GM18526 (cell line): Measurements from ENCODE around the gene CCDC9B.

ENCODE experiments used
- POLR2A ChIP-seq: IDR thresholded peaks from 3 replicates; pipeline ENCODE4 v1.6.1; 2011; ENCODE audit not compliant: insufficient read length; ENCODE audit errors: extremely low read depth

CCDC9B gene

GRCh38 chr15:40355976-40356585, 15.3 kb upstream of the CCDC9B start:
- no peak for TF ChIP-seq POLR2A

- no peak for TF ChIP-seq POLR2A
Measured at GRCh38 chr15:40354408-40355171, 13.9 kb upstream of the CCDC9B start.

- TF ChIP-seq POLR2A: no peak
Measured at GRCh38 chr15:40353697-40354096, 13.0 kb upstream of the CCDC9B start.

GRCh38 chr15:40352281-40352901, 11.7 kb upstream of the CCDC9B start:
- no peak for TF ChIP-seq POLR2A

- no peak for TF ChIP-seq POLR2A
Measured at GRCh38 chr15:40349163-40349562, 8.4 kb upstream of the CCDC9B start.

- no peak for TF ChIP-seq POLR2A
Measured at GRCh38 chr15:40348474-40348870, 7.7 kb upstream of the CCDC9B start.

- no peak for TF ChIP-seq POLR2A
Measured at GRCh38 chr15:40347559-40348473, 7.1 kb upstream of the CCDC9B start.

- no peak for TF ChIP-seq POLR2A
Measured at GRCh38 chr15:40346579-40347558, 6.1 kb upstream of the CCDC9B start.

- no peak for TF ChIP-seq POLR2A
Measured at GRCh38 chr15:40345867-40346578, 5.3 kb upstream of the CCDC9B start.

GRCh38 chr15:40345225-40345866, 4.6 kb upstream of the CCDC9B start:
- TF ChIP-seq POLR2A: no peak

- TF ChIP-seq POLR2A: no peak
Measured at GRCh38 chr15:40344631-40345120, 3.9 kb upstream of the CCDC9B start.

- no peak for TF ChIP-seq POLR2A
Measured at GRCh38 chr15:40344217-40344616, 3.5 kb upstream of the CCDC9B start.

- no peak for TF ChIP-seq POLR2A
Measured at GRCh38 chr15:40343512-40343911, 2.8 kb upstream of the CCDC9B start.
